HepG2 (cell line): Measurements from ENCODE around the gene SLC16A5. TPM values are rescaled to one million over a fixed set of nuclear protein-coding genes. Genes with fewer than 3 reads are reported as not detected.

ENCODE experiments used
- CENPX ChIP-seq: sonication (generic); formaldehyde crosslinking; IDR thresholded peaks from 2 replicates; pipeline ENCODE4 v1.9.0; 2021; ENCODE audit warnings: mild to moderate bottlenecking, missing genetic modification reagents, moderate library complexity
- IRX3 ChIP-seq: sonication (generic); formaldehyde crosslinking; IDR thresholded peaks from 2 replicates; pipeline ENCODE4 v1.8.1; 2023; ENCODE audit warnings: mild to moderate bottlenecking, low read depth, missing genetic modification reagents, borderline replicate concordance
- KDM6A ChIP-seq: IDR thresholded peaks from 2 replicates; pipeline ENCODE4 v1.6.1; 2016; ENCODE audit warnings: low read depth
- MXI1 ChIP-seq: IDR thresholded peaks from 3 replicates; pipeline ENCODE4 v1.6.1; 2012; ENCODE audit warnings: low read depth, low read length, inconsistent platforms, borderline replicate concordance
- NFE2L2 ChIP-seq: fragments of 150-350 bp; IDR thresholded peaks from 2 replicates; pipeline ENCODE4 v1.6.1; 2014; ENCODE audit warnings: low read length
- NFRKB ChIP-seq: fragments of 450-650 bp; IDR thresholded peaks from 2 replicates; pipeline ENCODE4 v1.6.1; 2017
- PAWR ChIP-seq: sonication (generic); formaldehyde crosslinking; IDR thresholded peaks from 2 replicates; pipeline ENCODE4 v1.4.0; 2020; ENCODE audit warnings: missing genetic modification reagents, mild to moderate bottlenecking, borderline replicate concordance
- POLR2G ChIP-seq: fragments of 200-400 bp; formaldehyde crosslinking; IDR thresholded peaks from 2 replicates; pipeline ENCODE4 v1.6.1; 2018; ENCODE audit warnings: mild to moderate bottlenecking, low read depth, low read length, moderate library complexity
- RAD21 ChIP-seq: fragments of 450-650 bp; formaldehyde crosslinking; IDR thresholded peaks from 2 replicates; pipeline ENCODE4 v1.5.0; 2020; ENCODE audit warnings: mild to moderate bottlenecking
- RFXANK ChIP-seq: IDR thresholded peaks from 2 replicates; pipeline ENCODE4 v1.6.1; 2016
- SP1 ChIP-seq, 2 experiments: fragments of 450-650 bp in 1 of 2; sonication (generic) in 1 of 2; formaldehyde crosslinking in 1 of 2; IDR thresholded peaks; 2 replicates each; pipeline versions ENCODE4 v1.4.0 to v1.6.1; 2016 to 2020; ENCODE audit warnings: missing genetic modification reagents in 1 of 2
- STAT5B ChIP-seq: sonication (generic); formaldehyde crosslinking; IDR thresholded peaks from 2 replicates; pipeline ENCODE4 v1.4.0; 2020; ENCODE audit warnings: missing genetic modification reagents
- YEATS4 ChIP-seq: sonication (generic); formaldehyde crosslinking; IDR thresholded peaks from 2 replicates; pipeline ENCODE4 v1.4.0; 2020; ENCODE audit warnings: missing genetic modification reagents, borderline replicate concordance
- ZBTB7B ChIP-seq: sonication (generic); formaldehyde crosslinking; IDR thresholded peaks from 2 replicates; pipeline ENCODE4 v1.4.0; 2020; ENCODE audit warnings: missing genetic modification reagents
- ZKSCAN8 ChIP-seq: IDR thresholded peaks from 2 replicates; pipeline ENCODE4 v1.6.1; 2016; ENCODE audit warnings: borderline replicate concordance, missing genetic modification reagents, missing compliant biosample characterization
- ZNF552 ChIP-seq: sonication (generic); formaldehyde crosslinking; IDR thresholded peaks from 2 replicates; pipeline ENCODE4 v1.9.0; 2022; ENCODE audit warnings: missing genetic modification reagents, mild to moderate bottlenecking, borderline replicate concordance
- ZNF564 ChIP-seq: sonication (generic); formaldehyde crosslinking; IDR thresholded peaks from 2 replicates; pipeline ENCODE4 v1.8.1; 2023; ENCODE audit warnings: mild to moderate bottlenecking, missing genetic modification reagents
- ZNF768 ChIP-seq: sonication (generic); formaldehyde crosslinking; IDR thresholded peaks from 2 replicates; pipeline ENCODE4 v1.4.0; 2020; ENCODE audit warnings: missing genetic modification reagents
- ZNF790 ChIP-seq: sonication (generic); formaldehyde crosslinking; IDR thresholded peaks from 2 replicates; pipeline ENCODE4 v1.8.0; 2022; ENCODE audit warnings: missing genetic modification reagents, mild to moderate bottlenecking, borderline replicate concordance
- ZNF83 ChIP-seq: sonication (generic); formaldehyde crosslinking; IDR thresholded peaks from 2 replicates; pipeline ENCODE4 v1.4.0; 2020; ENCODE audit warnings: missing genetic modification reagents, mild to moderate bottlenecking, borderline replicate concordance
- polyA plus RNA-seq, 8 experiments: library from polyadenylated mRNA; depleted of rRNA in 3 of 8; stranded (reverse) in 7 of 8; unstranded in 1 of 8; fragments of >200 nt; fragmentation: Illumina TruSeq in 4 of 8; extraction: Trizol in 4 of 8; gene quantifications; 2 replicates each; pipeline versions ENCODE4 v1.2.1 to v1.2.3, GENCODE V29; 2011 to 2016; ENCODE audit warnings: low read depth in 4 of 8, missing spikeins in 1 of 8, mixed read lengths in 1 of 8; ENCODE audit not compliant: insufficient read depth in 1 of 8
- total RNA-seq, 5 experiments: library from RNA; depleted of rRNA; stranded (reverse); fragments of >200 nt; fragmentation: Illumina TruSeq; extraction: Trizol; gene quantifications; 2 replicates each; pipeline ENCODE4 v1.2.3, GENCODE V29; 2016; ENCODE audit warnings: low read depth in 1 of 5
- TF ChIP-seq, protein P1 (sequence below): IDR thresholded peaks from 2 replicates; pipeline ENCODE4 v1.6.1; 2016; ENCODE audit warnings: low read depth, borderline replicate concordance
- TF ChIP-seq, protein P2 (sequence below): sonication (generic); formaldehyde crosslinking; IDR thresholded peaks from 2 replicates; pipeline ENCODE4 v1.8.0; 2022; ENCODE audit warnings: missing genetic modification reagents, mild to moderate bottlenecking, moderate library complexity, borderline replicate concordance
- TF ChIP-seq, protein P3 (sequence below): sonication (generic); formaldehyde crosslinking; IDR thresholded peaks from 2 replicates; pipeline ENCODE4 v1.4.0; 2020; ENCODE audit warnings: mild to moderate bottlenecking, missing genetic modification reagents

Gene SLC16A5
- total and polyA plus RNA-seq, 2 of the 13 experiments (the other 11 are each of a cell fraction or from before 2014, with no cell fraction given): 0.69 to 5.6 TPM

DNA sequence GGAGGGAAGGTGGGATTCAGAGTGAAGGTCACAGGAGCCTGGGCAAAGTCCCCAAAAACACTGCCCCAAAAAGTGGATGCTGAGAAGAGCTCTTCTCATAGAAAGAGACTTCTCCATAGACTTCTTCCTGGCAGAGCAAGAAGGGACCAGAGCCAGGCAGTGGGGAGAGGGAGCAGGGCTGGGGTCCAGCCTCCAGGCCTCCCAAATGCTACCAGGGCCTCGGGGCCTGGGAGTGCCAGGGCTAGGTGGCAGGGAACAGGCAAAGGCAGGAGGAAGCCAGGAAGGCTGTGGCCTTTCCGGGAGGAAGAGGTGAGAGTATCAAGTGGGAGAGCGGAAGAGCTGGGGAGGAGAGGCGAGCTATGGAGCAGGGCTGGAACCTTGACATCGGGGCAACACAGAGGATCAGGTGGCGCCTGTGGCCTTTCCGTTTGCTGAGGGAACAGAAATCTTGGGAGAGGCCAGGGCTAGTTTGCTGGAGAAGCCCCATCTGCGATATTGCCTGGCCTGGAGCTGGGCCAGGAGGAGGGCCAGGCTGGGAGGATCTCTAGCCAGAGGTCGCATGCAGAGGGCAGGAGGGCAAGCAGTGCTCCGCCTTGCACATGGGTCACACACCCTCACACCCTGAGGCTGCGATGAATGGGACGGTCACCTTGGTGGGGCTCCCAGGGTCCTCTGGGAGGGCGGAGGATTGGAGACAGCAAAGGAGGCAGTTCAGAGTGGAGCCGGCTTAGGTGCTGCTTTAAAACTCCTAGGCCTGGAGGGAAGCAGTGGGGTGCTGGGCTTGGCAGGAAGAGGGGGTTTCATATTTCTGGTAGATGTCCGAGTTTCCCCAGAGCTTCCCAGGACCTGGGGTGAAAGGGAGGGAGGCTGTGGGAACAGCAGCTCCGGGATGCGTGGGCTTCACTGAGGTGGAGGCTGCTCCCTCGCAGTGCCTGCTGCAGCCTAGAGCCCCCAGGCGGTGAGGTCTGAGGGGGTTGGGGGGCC, 3.4 kb downstream of the SLC16A5 start (continued):
- TF ChIP-seq POLR2G: 0 out of 2 replicates have a peak, but pooled peaks have one; percentile 32
- TF ChIP-seq ZNF564 (CRISPR knock-in tag): peak; percentile 55; the same call in 1 of the 2 replicates
- peak; percentile 94; the same call in 1 of the 2 replicates for TF ChIP-seq ZBTB7B (CRISPR knock-in tag)
- TF ChIP-seq ZNF83 (CRISPR knock-in tag): no peak; the same call in none of the 2 replicates
- no peak for TF ChIP-seq MXI1
- no peak for TF ChIP-seq IRX3 (CRISPR knock-in tag)
- no peak for TF ChIP-seq STAT5B (CRISPR knock-in tag)
- no peak for TF ChIP-seq PAWR
- TF ChIP-seq NFRKB: no peak
- TF ChIP-seq NFE2L2: no peak
- TF ChIP-seq ZNF768 (CRISPR knock-in tag): peak; percentile 46; the same call in 1 of the 2 replicates
- TF ChIP-seq KDM6A (CRISPR knock-in tag): 0 out of 2 replicates have a peak, but pooled peaks have one; percentile 26
- TF ChIP-seq RFXANK: no peak
- TF ChIP-seq ZKSCAN8 (CRISPR knock-in tag): 0 out of 2 replicates have a peak, but pooled peaks have one; percentile 13
- TF ChIP-seq, protein P1, sequence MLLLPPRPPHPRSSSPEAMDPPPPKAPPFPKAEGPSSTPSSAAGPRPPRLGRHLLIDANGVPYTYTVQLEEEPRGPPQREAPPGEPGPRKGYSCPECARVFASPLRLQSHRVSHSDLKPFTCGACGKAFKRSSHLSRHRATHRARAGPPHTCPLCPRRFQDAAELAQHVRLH (CRISPR knock-in tag): 0 out of 2 replicates have a peak, but pooled peaks have one; percentile 18
- TF ChIP-seq YEATS4 (CRISPR knock-in tag): no peak
- TF ChIP-seq, protein P2, sequence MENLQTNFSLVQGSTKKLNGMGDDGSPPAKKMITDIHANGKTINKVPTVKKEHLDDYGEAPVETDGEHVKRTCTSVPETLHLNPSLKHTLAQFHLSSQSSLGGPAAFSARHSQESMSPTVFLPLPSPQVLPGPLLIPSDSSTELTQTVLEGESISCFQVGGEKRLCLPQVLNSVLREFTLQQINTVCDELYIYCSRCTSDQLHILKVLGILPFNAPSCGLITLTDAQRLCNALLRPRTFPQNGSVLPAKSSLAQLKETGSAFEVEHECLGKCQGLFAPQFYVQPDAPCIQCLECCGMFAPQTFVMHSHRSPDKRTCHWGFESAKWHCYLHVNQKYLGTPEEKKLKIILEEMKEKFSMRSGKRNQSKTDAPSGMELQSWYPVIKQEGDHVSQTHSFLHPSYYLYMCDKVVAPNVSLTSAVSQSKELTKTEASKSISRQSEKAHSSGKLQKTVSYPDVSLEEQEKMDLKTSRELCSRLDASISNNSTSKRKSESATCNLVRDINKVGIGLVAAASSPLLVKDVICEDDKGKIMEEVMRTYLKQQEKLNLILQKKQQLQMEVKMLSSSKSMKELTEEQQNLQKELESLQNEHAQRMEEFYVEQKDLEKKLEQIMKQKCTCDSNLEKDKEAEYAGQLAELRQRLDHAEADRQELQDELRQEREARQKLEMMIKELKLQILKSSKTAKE (CRISPR knock-in tag): peak; percentile 59; the same call in 1 of the 2 replicates
- peak; percentile 52; the same call in 1 of the 2 replicates for TF ChIP-seq ZNF552
- no peak for TF ChIP-seq SP1 (IDR thresholded peaks at IDR 0.05)
- peak; percentile 65 for TF ChIP-seq SP1 (CRISPR knock-in tag; IDR thresholded peaks at IDR 0.05)
- no peak for TF ChIP-seq CENPX (CRISPR knock-in tag)
- no peak for TF ChIP-seq ZNF790 (CRISPR knock-in tag)
- no peak; the same call in 1 of the 2 replicates for TF ChIP-seq RAD21 (CRISPR knock-in tag)
- TF ChIP-seq, protein P3, sequence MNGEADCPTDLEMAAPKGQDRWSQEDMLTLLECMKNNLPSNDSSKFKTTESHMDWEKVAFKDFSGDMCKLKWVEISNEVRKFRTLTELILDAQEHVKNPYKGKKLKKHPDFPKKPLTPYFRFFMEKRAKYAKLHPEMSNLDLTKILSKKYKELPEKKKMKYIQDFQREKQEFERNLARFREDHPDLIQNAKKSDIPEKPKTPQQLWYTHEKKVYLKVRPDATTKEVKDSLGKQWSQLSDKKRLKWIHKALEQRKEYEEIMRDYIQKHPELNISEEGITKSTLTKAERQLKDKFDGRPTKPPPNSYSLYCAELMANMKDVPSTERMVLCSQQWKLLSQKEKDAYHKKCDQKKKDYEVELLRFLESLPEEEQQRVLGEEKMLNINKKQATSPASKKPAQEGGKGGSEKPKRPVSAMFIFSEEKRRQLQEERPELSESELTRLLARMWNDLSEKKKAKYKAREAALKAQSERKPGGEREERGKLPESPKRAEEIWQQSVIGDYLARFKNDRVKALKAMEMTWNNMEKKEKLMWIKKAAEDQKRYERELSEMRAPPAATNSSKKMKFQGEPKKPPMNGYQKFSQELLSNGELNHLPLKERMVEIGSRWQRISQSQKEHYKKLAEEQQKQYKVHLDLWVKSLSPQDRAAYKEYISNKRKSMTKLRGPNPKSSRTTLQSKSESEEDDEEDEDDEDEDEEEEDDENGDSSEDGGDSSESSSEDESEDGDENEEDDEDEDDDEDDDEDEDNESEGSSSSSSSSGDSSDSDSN: 0 out of 2 replicates have a peak, but pooled peaks have one; percentile 47
